Ramos (cell line): ENCODE results near the gene MORN1.

Experiments
- in situ Hi-C: fragments of 300-500 bp; cut with MboI; formaldehyde crosslinking; loops from one replicate; pipeline ENCODE4 v1.14.3; 2022; ENCODE audit warnings: low sequenced_read_pairs; ENCODE audit not compliant: unreplicated experiment

MORN1 gene

DNA sequence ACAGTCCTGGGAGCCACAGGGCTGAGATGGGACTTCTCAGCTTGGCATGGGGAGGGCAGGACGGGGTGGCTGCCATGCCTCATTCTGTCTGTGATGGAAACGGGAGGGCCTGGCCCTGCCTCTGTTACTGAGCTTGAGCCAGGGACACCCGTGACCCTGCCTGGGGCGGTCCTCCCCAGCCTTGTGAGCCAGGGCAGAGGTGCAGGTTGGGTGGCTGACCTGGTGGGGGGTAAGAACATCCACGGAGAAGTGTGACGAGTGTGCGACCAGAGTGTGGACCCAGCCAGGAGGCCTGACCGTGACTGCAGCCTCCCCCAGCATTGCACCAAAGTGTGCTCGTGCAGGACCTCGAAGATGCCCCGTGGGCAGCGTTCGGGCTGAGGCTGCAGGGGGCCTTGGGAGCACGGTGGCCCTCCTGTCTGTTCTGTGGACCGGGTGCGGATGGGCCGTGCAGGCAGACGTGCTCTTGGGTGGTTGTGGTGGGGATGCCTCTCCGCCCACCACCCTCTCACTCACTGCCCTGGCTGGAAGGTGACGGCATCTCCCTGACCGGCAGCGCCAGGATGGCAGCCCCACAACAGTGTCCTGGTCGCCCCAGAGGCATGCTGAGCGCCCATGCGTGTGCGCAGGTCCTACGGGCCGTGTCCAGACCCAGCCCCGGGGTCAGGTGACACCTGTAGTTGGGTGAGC is 117.8 kb downstream of the MORN1 start:
- in situ Hi-C loops: no loop called here

DNA sequence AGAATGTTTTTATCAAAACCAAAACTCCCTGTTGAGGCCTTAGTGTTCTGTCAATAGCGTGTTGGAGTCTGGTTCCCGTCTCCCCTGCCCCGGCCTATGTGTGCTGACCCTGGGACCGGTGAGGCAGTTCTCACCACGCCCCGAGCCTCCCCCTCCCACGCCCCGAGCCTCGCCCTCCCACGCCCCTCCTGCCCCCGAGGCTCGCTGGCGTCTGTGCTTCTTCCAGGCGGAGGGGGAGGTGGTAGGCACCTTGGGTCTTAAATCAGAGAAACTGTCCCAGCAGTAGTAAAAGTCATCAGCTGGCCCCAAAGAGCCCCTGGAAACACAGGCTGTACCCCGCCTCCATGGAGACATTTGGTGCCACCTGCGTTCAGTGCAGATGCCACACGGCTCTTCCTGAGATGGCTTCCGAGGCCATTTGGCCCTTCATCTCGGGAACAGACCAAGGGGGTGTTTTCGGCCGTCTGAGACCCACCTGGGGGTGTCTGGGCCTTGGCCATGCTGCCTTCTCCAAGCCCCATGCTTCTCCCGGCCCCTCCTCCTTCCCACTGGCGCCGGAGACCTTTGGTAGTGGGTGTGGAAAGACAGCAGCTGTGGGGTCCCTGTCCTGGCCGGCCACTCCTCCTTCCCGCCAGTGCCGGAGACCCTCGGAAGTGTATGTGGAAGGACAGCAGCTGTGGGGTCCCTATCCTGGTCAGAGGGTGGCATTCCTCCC is 118.5 kb downstream of the MORN1 start:
- in situ Hi-C loops: no loop called here

DNA sequence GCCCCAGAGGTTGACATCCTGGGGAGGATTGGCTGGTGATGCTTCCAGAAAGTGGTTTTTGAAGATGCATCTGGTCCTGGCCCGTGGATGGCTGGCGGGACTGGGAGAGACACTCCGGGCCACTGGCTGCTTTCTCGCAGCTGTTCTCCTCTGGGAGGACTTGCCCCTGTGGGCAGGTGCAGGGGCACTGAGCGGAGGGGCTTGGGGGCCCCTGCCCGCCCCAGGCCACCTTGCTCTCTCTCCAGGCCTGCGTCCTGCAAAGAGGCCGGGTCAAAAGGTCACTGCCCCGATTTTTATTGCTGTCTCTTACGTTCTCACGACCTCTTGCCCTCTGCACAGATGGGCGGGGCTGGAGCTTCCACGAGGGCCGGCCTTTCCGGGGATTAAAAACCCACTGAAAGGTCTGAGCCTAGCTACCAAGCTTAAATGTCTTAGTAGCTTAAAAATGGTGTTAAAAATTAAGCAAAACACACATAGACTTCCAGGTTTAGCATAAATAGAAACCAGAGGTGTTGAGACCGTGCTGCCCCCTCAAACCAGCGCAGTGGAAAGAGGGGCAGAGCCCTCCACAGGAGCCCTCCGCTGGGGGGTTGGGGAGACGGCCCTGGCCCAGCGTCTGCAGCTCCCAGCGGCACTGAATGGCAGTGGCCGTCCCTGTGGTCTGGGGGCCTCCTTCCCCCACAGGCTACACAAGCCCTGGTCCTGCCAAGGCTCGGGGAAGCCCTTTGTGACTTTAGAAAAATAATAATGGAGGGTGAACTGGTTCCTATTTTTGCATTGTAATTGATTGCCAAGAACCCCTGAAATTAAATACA is 119.3 kb downstream of the MORN1 start:
- in situ Hi-C loops: no loop called here
